ENCODE measurements around the gene MINDY4.

- TF ChIP-seq ZNF672 (CRISPR knock-in tag; IDR thresholded peaks at IDR 0.05) (no peak), ADNP (CRISPR knock-in tag; IDR thresholded peaks at IDR 0.05) (no peak), MNT (IDR thresholded peaks at IDR 0.05) (no peak), THAP11 (CRISPR knock-in tag; IDR thresholded peaks at IDR 0.05) (no peak), TAF1 (CRISPR knock-in tag; IDR thresholded peaks at IDR 0.05) (no peak), BHLHE40 (IDR thresholded peaks at IDR 0.05; ENCODE audit: low read length) (no peak), ZNF263 (CRISPR knock-in tag; IDR thresholded peaks at IDR 0.05) (no peak), SP2 (CRISPR knock-in tag; IDR thresholded peaks at IDR 0.05) (no peak), ZFP41 (CRISPR knock-in tag; IDR thresholded peaks at IDR 0.05; ENCODE audit: borderline replicate concordance) (no peak), CTCF (CRISPR knock-in tag; IDR thresholded peaks at IDR 0.05) (no peak), CREB1 (IDR thresholded peaks at IDR 0.05) (no peak), CREB1 (CRISPR knock-in tag; IDR thresholded peaks at IDR 0.05) (no peak)
Observed at GRCh38 chr7:30927040-30927439, 155.8 kb downstream of the MINDY4 start.

Data from HepG2 (cell line).